Fibroblast of skin of scalp (primary cell): ENCODE measurements around the gene USP49. TPM values are rescaled to one million over a fixed set of nuclear protein-coding genes. Genes with fewer than 3 reads are reported as not detected.
"Not testable (repeated sequence)": the region's sequence is repeated elsewhere in the genome, so short reads cannot be mapped to it uniquely, and the experiment has no call there.

ENCODE experiments used
- DNase-seq: peaks from one replicate; pipeline ENCODE4 v3.0.0-alpha.2; 2013
- polyA plus RNA-seq, 2 experiments: library from polyadenylated mRNA; unstranded; fragments of 120-200 nt; gene quantifications; one replicate each; pipeline ENCODE4 v1.2.1, GENCODE V29; 2013; ENCODE audit not compliant: insufficient read length in 2 of 2

USP49 gene
- 2.0 TPM for polyA plus RNA-seq (2013, experiment 1 of 2; ENCODE audit: insufficient read length)
- 2.2 TPM for polyA plus RNA-seq (2013, experiment 2 of 2; ENCODE audit: insufficient read length)

DNA sequence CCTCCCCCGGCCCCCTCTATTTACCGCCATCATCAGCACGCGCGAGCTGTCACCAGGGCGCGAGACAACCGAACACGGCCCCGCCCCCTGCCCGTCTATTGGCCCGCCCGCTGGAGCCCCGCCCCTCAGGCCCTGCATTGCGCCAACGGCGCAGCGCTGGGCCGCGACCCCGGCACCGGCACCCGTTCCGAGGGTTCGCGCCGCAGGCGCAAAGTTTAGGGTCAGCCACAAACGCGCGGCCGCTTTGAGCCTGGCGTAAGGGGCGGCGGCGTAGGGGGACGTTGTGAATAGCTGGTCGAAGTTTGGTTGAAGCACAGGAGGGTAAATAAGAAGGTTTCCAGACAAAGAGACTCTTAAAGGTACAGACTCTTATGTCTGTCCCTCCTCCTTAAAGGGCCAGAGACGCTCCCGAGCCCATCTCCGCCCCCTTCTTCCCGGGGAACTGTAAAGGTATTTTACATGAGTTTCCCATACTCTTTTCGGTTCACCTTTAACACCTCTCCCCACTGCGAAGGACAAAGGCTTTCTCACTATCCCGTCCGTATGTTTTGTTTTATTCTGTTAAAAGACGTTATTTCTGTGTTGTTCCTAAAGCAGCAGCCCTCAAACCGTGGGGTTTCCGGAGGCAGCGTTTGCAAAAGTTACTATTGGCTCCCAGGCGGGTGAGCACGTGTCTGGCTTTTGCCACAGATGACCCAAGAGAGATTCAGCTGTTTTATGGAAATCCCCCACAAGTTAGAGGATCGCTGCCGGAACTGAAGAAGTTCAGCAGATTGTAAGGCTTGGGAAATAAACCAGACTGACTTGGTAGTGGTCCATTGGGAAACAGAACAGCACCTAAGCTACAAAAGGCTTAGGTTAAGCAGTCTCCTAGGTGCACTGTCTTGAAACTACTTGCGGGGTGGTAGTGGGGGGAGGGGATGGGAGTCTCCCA lies at the start of gene USP49:
Gene USP49, minus strand, starts transcription at position 76 of the 934 bp plus-strand sequence. CDS start 88,392 bp downstream, outside the sequence.
- DNase-seq, result peak; percentile 82

DNA sequence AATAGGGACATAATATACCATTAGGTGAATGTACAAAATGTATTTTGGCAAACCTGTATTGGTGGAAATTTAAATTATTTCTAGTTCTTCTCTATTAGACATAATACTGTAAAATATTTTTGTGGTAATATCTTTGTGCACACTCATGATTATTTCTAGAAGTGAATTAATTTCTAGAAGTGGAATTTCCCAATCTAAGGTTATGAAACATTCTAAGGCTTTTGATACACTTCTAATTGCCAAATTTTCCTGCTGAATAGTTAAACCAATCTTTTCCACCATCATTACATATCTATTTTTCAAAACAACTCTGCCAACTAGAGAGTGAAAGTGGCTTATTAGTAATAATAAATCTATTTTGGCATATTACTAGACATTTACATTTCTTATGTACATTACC lies 48.3 kb upstream of the USP49 start:
- no peak for DNase-seq

DNA sequence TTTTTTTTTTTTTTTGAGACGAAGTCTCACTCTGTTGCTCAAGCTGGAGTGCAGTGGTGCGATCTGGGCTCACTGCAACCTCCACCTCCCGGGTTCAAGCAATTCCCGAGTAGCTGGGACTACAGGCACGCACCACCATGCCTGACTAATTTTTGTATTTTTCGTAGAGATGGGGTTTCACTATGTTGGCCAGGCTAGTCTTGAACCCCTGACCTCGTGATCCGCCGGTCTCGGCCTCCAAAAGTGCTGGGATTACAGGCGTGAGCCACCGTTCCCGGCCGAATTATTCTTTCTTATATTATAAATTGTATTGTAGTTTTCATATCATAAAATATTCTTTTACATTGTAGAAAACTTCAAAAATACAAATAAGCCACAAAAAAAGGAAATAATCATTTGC lies 47.7 kb upstream of the USP49 start:
- DNase-seq, result not testable (repeated sequence)

DNA sequence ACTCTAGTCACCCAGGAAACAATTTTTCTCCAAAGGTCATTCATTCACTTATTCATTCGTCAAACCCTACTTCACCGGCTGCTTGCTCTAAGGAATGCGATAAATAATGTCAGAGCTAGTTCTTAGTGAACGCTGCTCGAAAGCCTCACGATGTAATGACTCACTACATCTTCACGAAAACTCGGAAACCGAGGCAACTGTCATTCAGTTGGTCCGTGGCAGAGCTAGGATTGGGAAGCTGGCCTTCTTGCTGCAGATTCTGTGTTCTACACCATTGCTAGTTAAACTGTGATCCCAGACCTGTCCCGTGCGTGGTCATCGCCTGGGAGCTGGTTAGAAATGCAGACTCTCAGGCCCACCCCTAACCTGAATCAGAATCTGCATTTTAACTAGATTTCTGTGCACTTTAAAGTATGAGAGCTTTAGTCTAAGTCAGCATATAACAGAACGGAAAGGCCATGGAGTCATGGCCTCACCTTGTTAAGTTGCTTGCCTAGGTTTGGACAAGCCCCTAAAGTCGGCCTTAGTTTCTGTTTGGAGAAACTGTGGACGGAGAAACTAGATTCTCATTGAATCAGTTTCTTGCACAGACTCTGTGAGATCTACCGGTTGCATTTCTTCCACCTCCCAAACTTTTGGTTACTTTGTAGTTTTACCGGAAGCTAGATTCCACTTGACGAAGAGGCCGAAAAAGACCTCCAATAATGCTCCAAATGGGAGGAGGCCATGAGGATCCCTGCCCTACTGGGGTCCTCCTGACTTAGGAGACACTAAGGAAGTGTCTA lies 47.1 kb upstream of the USP49 start:
- DNase-seq, result no peak

- DNase-seq, result peak; percentile 92
Measured at GRCh38 chr6:41941280-41942066, 46.3 kb upstream of the USP49 start, which contains the start of gene CCND3. Gene CCND3 (minus strand): TSS chr6:41941808. CDS start chr6:41941649, 159 bp downstream.

GRCh38 chr6:41940759-41941279 lies 45.6 kb upstream of the USP49 start:
- peak; percentile 15 for DNase-seq

- peak; percentile 67 for DNase-seq
Measured at GRCh38 chr6:41939848-41940758, 44.9 kb upstream of the USP49 start.

DNA sequence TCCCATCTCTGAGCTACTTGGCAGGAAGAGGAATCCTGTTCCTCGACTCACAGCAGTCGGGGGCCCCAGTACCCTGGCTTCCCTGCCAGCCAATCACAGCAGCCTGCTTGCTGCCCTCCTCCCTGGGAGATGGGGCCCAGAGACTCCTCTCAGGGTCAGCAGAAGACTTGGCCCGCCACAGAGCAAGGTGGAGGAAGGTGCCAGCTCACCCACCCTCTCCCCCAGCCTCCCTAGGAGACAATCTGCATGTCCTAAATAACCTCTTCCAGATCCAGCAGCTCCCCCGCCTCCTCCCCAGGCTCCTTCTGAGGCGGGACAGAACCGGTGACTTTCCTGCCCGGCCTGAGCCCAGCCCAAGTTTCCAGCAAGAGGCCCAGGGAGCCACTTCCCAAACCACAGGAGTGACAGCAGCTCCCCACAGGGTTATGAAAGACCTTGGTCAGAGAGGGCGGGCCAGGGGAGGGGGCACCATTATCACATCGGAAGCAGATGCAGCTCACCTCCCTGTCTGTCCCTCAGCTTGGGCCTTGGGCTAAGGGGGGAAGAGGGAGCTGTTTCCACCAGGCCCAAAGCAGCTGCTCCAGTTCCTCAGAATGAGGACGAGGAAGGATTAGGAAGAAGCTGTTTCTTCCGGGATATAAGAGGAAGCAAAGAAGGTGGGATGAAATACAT lies 44.1 kb upstream of the USP49 start:
- peak; percentile 48 for DNase-seq

- no peak for DNase-seq
Measured at GRCh38 chr6:41938590-41939175, 43.5 kb upstream of the USP49 start.

DNA sequence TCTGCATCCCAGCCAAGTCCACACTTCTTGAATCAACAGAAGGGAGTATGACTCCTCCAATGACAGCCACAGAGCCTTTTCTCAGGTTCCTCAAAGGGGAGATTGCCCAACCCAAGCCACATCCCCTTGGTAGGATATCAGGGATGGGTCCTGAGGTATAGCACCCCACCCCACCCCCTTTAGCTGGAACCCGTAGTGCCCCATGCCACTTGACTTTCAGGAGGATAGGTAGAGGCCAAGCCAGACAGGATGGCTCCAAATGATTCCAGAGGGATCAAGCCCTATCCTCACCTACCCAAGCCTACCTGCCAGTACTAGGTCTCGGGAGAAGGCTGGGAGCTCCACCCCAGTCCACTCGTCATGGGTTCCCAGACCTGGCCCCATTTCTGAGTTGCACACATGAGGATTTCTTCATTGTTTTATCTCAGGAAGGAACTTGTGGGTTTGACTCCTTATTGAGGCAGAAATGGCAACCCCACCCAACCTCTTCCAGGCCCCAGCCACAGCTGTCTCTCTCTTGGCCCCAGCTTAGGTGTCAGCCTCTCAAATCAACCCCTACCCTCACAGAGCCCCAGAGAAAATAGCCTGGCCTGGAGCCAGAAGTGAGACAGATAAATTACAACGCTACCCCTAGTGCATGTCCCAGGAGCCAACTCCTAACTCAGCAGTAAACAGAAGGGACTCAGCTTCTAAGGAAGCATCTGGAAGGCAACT lies 42.8 kb upstream of the USP49 start:
- no peak for DNase-seq

- no peak for DNase-seq
Measured at GRCh38 chr6:41937472-41937860, 42.3 kb upstream of the USP49 start.

DNA sequence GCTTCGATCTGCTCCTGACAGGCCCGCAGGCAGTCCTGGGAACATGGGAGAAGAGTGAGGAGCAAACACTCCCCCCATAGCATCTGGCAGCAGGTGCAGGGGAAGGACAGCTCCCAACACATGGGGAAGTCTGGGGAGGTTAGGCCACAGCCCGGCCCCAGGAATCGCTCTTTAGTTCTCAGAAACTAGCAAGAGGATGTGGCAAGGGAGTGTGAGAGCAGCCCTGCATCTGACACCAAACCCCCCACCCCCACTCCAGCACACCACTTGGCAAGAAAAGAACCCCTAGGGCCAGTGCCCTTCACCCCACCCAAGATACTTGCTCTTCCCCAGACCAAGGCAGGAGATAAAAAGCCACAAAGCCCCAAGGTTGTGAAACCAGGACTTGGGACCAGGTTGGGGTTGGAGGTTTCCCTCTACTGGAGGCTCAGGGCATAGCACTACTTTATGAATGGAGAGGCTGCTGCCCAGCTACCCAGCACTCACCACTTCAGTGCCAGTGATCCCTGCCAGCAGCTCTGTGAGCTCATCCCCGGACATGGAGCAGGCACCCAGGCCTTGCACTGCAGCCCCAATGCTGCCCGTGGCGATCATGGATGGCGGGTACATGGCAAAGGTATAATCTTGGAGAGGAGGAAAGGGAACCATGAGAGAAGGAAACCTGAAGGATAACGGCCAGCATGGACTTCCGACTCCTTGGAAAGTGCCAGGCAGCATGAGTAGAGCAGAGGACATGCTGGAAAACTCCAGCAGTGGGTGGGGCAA lies 41.1 kb upstream of the USP49 start:
- DNase-seq, result peak; percentile 81

DNA sequence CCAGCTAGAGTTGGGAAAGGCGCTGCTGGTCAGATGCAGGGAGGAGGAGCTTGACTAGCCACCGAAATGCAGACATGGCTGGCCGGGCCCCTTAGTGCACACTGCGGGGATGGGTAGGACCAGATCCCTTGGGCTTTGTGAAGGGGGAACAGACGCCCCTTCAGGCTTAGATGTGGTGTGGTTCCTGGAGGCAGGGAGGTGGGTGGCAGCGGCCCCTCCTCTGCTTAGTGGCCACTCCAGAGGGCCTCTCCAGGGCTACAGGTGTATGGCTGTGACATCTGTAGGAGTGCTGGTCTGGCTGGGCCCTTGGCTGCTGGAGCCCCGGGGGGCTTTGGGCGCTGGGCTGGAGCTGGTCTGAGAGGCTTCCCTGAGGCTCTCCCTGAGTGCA lies 40.5 kb upstream of the USP49 start:
- DNase-seq, result no peak

DNA sequence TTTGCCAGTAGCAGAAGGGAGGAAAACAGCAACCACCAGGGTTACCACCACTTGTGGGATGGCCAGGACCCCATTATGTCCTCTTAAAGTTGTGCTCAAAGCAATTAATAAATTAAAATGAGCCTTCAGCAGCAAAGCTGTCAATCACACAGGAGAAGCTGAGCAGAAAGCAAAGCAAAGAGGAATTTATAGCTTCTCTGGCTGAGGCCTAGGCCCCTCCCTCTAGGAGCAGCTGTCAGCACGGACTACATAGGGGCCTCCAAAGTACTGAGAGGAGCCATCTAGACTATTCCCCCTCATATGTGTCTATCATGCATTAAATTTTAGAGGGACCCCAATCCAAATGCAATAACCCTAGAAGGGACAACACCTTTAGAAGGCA lies 40.0 kb upstream of the USP49 start:
- DNase-seq, result no peak

DNA sequence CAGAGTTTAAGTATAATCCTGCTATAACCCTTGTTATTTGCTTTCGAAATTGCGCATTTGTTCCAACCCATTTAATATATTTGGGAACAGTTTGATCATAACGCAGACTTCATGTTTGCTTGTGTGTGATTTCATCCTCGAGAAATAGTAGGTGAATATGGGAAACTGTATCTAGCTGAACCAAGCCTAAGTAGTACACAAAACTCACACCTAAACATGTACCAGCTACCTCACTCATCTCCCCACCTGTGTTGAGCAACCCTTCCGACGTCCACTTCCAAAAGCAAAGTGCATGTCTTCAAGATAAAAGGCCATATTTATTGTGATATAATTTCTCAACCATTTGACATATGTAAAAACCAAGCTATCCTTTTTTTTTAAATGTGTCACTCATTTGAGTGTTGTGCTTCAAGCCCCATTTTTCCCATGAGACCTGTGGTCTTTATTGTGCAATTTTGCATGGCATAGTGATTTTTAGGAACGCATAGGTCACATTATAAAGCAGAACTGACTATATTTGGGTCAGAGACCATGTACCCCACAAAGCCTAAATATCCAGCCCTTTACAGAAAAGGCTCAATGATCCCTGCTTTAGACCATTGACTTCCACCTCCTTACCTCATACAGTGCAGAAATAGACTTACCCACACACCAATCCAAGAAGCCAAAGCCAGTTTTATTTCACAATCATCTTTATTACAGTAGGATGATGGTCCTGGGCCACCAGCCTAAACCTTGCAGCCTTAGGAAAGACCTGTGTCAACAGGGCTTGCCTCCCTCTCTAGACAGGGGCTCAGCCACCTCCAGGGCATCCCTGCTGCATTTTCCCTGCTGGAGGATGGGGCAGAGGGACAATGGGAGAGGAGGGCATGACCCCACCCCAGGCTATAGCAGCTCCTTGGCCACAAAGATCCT lies 39.4 kb upstream of the USP49 start:
- no peak for DNase-seq

DNA sequence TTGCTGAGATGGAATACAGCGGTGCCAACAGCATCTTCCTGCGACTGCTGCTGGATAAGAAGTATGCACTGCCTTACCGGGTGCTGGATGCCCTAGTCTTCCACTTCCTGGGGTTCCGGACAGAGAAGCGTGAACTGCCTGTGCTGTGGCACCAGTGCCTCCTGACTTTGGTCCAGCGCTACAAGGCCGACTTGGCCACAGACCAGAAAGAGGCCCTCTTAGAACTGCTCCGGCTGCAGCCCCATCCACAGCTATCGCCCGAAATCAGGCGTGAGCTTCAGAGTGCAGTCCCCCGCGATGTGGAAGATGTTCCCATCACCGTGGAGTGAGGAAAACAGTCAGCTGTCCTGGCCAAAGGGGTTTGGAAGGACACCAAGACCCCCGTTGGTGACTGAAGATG lies 37.2 kb upstream of the USP49 start:
- no peak for DNase-seq

DNA sequence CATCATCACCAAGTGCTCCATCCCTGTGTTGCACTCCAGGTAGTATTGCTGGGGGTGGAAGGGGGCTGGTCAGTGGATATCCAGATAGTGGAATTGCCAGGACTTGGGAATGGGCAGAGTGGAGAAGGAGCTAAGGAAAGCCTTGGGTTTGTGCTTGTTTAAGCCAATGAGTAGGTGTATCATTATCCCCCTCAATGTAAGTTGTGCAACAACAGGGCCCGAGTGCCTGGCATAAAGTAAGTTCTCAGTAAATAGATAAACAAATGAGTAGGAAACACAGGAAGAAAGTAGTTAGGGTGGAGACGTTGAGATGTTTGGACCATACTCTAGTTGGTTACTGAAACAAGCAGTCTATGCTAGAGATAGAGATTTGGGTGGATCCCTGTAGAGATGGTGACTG lies 36.6 kb upstream of the USP49 start:
- DNase-seq, result no peak

DNA sequence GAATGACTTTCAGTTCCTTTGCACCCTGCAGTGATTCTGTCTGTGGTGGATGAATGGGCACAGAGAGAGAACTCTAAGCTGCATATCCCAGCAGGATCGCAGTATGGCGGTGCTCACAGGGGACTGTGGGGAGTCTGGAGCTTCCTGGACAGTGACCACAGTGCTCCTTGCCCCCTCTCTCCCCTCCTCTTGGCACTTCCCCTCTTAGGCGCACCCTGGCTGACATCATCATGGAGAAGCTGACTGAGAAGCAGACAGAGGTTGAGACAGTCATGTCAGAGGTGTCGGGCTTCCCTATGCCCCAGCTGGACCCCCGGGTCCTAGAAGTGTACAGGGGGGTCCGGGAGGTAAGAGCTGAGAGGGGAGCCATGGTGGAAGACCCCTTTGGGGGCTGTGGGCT lies 34.7 kb upstream of the USP49 start:
- DNase-seq, result no peak
